PC-9 (cell line): ENCODE data around the gene COLQ.

Experiments used
- CTCF ChIP-seq: fragments of 200-600 bp; sonication (generic); conservative IDR thresholded peaks from 2 replicates; pipeline ENCODE4 v1.6.1; 2017; ENCODE audit warnings: mixed run types, antibody characterized with exemption, mild to moderate bottlenecking, moderate library complexity
- EZH2 ChIP-seq: fragments of 200-600 bp; sonication (generic); IDR thresholded peaks from 2 replicates; pipeline ENCODE4 v1.8.0; 2017; ENCODE audit warnings: antibody characterized with exemption, low read depth

GRCh38 chr3:15434756-15435155 lies 86.8 kb downstream of the COLQ start:
- no peak for TF ChIP-seq EZH2
- TF ChIP-seq CTCF = no peak
